Common myeloid progenitor, CD34-positive (primary cell): Measurements from ENCODE around the gene ISG15.
A peak's percentile ranks its signal among the peaks of the same experiment; 100 is the strongest.
"Not testable (repeated sequence)": the region's sequence is repeated elsewhere in the genome, so short reads cannot be mapped to it uniquely, and the experiment has no call there.

ENCODE experiments used
- CTCF ChIA-PET: fragments of 350-600 bp; sonication (Branson Sonifier 250); formaldehyde crosslinking; loops from one replicate; lab custom pipeline; 2021; ENCODE audit warnings: antibody characterized with exemption; lab: Charles Lee
- POLR2A ChIA-PET: fragments of 350-600 bp; sonication (Branson Sonifier 250); formaldehyde crosslinking; loops from one replicate; lab custom pipeline; 2021; ENCODE audit warnings: antibody characterized with exemption; lab: Charles Lee
- DNase-seq, 3 donors: peaks; one replicate each; pipeline versions ENCODE4 v3.0.0 to v3.0.0-alpha.2; 2013
- H3K27ac ChIP-seq, 2 experiments: 1 replicate in 1 of 2; 2 replicates in 1 of 2; pipeline ENCODE4 v1.7.0; 2013; ENCODE audit warnings: inconsistent platforms in 2 of 2, low read length in 2 of 2, mild to moderate bottlenecking in 2 of 2, low read depth in 1 of 2, moderate library complexity in 1 of 2; ENCODE audit not compliant: severe bottlenecking in 2 of 2, insufficient read depth in 1 of 2, poor library complexity in 1 of 2
- H3K27me3 ChIP-seq, 5 experiments: replicated peaks in 2 of 5; 1 replicate in 3 of 5; 2 replicates in 2 of 5; pipeline versions ENCODE4 v1.6.1 to v1.7.0; 2013; ENCODE audit warnings: low read length in 4 of 5, mild to moderate bottlenecking in 2 of 5, moderate library complexity in 2 of 5, inconsistent platforms in 1 of 5; ENCODE audit not compliant: insufficient read depth in 5 of 5, control insufficient read depth in 4 of 5
- H3K36me3 ChIP-seq, 4 experiments: 1 replicate in 2 of 4; 2 replicates in 2 of 4; pipeline versions ENCODE4 v1.6.1 to v1.7.0; 2013; ENCODE audit warnings: low read length in 3 of 4, control low read depth in 1 of 4, mild to moderate bottlenecking in 1 of 4; ENCODE audit not compliant: control insufficient read depth in 4 of 4, insufficient read depth in 4 of 4
- H3K4me1 ChIP-seq, 4 experiments: 1 replicate in 3 of 4; 2 replicates in 1 of 4; pipeline versions ENCODE4 v1.6.1 to v1.7.1; 2013; ENCODE audit warnings: low read length in 3 of 4, mild to moderate bottlenecking in 3 of 4, control low read depth in 1 of 4, inconsistent platforms in 1 of 4, moderate library complexity in 1 of 4; ENCODE audit not compliant: control insufficient read depth in 4 of 4, insufficient read depth in 4 of 4; ENCODE audit errors: control extremely low read depth in 1 of 4
- H3K4me3 ChIP-seq, 7 experiments: 1 replicate in 4 of 7; 2 replicates in 3 of 7; pipeline versions ENCODE4 v1.5.1 to v1.7.0; 2013; ENCODE audit warnings: mild to moderate bottlenecking in 7 of 7, low read length in 6 of 7, moderate library complexity in 6 of 7, inconsistent platforms in 2 of 7, low read depth in 2 of 7, control low read depth in 1 of 7; ENCODE audit not compliant: insufficient read depth in 4 of 7, control insufficient read depth in 1 of 7; ENCODE audit errors: extremely low read depth in 1 of 7
- H3K9me3 ChIP-seq, 5 experiments: 1 replicate in 4 of 5; 2 replicates in 1 of 5; pipeline versions ENCODE4 v1.6.1 to v1.7.1; 2013; ENCODE audit warnings: low read length in 4 of 5, mild to moderate bottlenecking in 2 of 5, inconsistent platforms in 1 of 5, low read depth in 1 of 5, moderate library complexity in 1 of 5; ENCODE audit not compliant: control insufficient read depth in 4 of 5, insufficient read depth in 2 of 5; ENCODE audit errors: control extremely low read depth in 1 of 5
- WGBS: methylation state at CpG from one replicate; pipeline ENCODE4 v1.1.5; 2013; ENCODE audit not compliant: insufficient coverage; 5-methylcytosine and 5-hydroxymethylcytosine counted together

Gene ISG15

DNA sequence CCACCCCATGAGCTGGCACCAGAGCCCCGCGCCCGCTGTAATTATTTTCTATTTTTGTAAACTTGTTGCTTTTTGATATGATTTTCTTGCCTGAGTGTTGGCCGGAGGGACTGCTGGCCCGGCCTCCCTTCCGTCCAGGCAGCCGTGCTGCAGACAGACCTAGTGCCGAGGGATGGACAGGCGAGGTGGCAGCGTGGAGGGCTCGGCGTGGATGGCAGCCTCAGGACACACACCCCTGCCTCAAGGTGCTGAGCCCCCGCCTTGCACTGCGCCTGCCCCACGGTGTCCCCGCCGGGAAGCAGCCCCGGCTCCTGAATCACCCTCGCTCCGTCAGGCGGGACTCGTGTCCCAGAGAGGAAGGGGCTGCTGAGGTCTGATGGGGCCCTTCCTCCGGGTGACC is 41.7 kb downstream of the ISG15 start:
- no peak overlapping the region for H3K4me3 ChIP-seq
- peaks cover 0 to 16% (median 11%) of the 10 kb centered on the region in 4 experiments for H3K4me1 ChIP-seq
- no peaks in the 10 kb centered on the region for H3K9me3 ChIP-seq
- H3K27ac ChIP-seq, result no peak overlapping the region
- ChIA-PET POLR2A (no interaction called here), CTCF (interaction anchor here (1.2 to 1.4 kb wide), 3 partner anchors 9 to 16 kb away, joined by 3 to 4 read pairs (median 3); no protein-coding TSS in a partner anchor)
- no peak for DNase-seq
- H3K27me3 ChIP-seq, result peaks cover 0 to 30% (median 9%) of the 10 kb centered on the region in 5 experiments
- H3K36me3 ChIP-seq, result no peaks in the 10 kb centered on the region
- 95% methylated on average over 23 of the region's 23 CpGs for WGBS

DNA sequence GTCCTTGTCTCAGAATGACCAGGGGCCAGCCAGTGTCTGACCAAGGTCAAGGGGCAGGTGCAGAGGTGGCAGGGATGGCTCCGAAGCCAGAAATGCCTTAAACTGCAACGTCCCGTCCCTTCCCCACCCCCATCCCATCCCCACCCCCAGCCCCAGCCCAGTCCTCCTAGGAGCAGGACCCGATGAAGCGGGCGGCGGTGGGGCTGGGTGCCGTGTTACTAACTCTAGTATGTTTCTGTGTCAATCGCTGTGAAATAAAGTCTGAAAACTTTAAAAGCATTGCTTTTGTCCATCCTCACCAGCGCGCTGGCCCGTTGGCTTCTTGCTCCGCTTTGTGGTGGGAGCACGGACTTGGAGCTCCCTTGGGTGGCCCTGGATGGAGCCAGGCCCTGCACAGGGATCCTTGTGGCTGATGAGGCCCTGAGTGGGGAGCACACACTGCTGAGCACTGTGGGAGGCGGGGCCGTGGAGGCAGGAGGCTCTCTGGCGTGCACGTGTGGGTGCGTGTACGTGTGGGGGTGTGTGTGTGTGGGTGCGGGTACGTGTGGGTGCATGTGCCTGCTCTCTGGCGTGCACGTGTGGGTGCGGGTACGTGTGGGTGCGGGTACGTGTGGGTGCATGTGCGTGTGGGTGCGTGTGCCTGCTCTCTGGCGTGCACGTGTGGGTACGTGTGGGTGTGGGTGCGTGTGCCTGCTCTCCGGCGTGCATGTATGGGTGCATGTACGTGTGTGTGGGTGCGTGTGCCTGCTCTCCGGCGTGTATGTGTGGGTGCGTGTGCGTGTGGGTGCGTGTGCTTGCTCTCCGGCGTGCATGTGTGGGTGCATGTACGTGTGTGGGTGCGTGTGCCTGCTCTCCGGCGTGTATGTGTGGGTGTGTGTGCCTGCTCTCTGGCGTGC is 42.8 kb downstream of the ISG15 start:
- no peak overlapping the region for H3K4me3 ChIP-seq
- peaks cover 0 to 41% (median 13%) of the 10 kb centered on the region in 5 experiments for H3K27me3 ChIP-seq
- CTCF ChIA-PET, result interaction anchor here (1.2 to 1.4 kb wide), 2 partner anchors 7 to 11 kb away, joined by 3 read pairs; no protein-coding TSS in a partner anchor
- no peak for DNase-seq
- no peak overlapping the region for H3K27ac ChIP-seq
- H3K4me1 ChIP-seq, result peaks cover 0 to 17% (median 12%) of the 10 kb centered on the region in 4 experiments
- 97% methylated on average over 34 of the region's 50 CpGs for WGBS
- POLR2A ChIA-PET, result no interaction called here
- H3K36me3 ChIP-seq, result no peaks in the 10 kb centered on the region
- no peaks in the 10 kb centered on the region for H3K9me3 ChIP-seq

DNA sequence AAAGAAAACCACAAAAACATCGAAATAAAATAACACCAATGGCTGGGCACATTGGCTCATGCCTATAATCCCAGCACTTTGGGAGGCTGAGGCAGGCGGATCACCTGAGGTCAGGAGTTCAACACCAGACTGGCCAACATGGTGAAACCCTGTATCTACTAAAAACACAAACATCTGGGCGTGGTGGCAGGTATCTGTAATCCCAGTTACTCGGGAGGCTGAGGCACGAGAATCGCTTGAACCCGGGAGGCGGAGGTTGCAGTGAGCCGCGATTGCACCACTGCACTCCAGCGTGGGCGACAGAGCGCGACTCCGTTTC is 44.4 kb downstream of the ISG15 start:
- peaks cover 0 to 23% (median 20%) of the 10 kb centered on the region in 4 experiments for H3K4me1 ChIP-seq
- POLR2A ChIA-PET, H3K27ac ChIP-seq, H3K9me3 ChIP-seq, H3K4me3 ChIP-seq, DNase-seq, H3K36me3 ChIP-seq, CTCF ChIA-PET: not testable (repeated sequence)
- H3K27me3 ChIP-seq, result peaks cover 0 to 56% (median 17%) of the 10 kb centered on the region in 5 experiments
- 91% methylated on average over 7 of the region's 15 CpGs for WGBS

DNA sequence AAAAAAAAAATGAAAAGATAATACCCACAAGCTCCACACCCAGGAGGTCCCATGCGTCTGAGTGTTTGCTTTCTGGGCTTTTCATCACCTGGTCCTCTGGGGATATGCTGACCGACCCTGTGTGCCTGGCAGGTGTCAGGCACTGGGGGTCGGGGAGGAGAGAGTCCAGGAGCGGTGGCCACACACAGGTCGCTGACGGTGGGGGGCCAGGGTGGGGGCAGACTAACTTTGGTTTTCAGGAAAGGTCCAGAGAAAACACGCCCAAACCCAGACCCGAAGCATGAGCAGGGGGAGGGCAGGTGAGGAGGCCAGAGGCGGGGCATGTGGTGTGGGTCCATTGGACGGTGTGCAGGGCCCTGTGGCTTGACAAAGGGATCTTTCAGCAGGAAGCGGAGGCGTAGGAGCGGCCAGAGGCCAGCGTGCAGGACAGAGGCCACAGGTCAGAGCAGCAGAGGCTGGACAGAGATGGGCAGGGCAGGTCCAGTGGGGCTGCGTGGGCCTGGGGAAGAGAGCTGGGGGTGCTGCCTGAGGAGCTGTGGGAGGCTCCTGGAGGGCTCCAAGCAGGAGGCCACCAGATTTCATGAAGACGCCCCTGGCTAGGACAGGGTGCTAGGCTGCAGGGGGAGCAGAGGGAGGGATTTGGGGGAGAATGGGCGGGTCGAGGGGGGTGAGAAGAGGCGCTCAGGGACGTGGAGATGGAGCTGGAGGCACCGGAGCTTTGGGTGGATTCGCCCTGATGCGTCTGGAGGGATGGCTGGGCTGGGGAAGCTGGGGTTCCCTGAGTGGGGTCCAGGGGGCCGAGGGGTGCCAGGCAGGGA is 45.0 kb downstream of the ISG15 start:
- no peak for DNase-seq
- Histone ChIP-seq H3K4me1 (peaks cover 0 to 29% (median 26%) of the 10 kb centered on the region in 4 experiments), H3K36me3 (no peaks in the 10 kb centered on the region), H3K27ac (peak overlapping the region in 1 of 2 experiments; percentile 43), H3K27me3 (peaks cover 0 to 62% (median 19%) of the 10 kb centered on the region in 5 experiments), H3K4me3 (peak overlapping the region in 2 of 7 experiments; percentile 63 to 65), H3K9me3 (no peaks in the 10 kb centered on the region)
- ChIA-PET POLR2A (interaction anchor here (0.8 to 1.5 kb wide), 2 partner anchors 14 to 17 kb away, joined by 3 read pairs; no protein-coding TSS in a partner anchor), CTCF (interaction anchor here (0.8 to 1.5 kb wide), 2 partner anchors 18 to 45 kb away, joined by 3 to 9 read pairs; partner anchors contain the start of gene ISG15)
- WGBS, result 30% methylated on average over 22 of the region's 24 CpGs

DNA sequence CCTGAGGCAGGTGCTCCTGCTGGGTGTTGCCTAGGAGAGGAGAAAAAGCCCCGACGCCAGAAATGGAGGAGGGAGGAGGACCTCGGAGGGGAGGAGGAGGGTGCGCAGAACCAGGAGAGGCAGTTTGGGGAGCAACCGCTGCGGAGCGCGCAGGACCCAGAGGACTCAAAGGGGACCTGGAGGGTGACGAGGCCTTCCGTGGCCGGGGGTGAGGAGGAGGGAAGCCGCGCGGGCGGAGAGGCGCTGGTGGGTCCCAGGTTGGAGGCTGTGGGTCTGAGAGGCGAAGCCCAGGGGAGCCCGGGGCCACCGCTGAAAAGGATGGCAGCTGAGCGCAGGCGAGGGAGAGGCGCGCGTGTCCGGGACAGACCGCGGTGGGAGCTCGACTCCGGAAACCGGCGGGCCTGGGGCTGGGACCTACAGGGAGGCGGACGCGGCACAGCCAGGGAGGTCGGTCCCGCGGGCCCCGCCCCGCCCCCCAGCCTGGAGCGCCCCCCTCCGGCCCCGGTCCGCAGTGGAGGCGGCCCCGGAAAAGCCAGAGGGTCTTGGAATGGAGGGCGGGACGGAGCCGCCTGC is 45.7 kb downstream of the ISG15 start:
- ChIA-PET CTCF (interaction anchor here (0.8 to 1.5 kb wide), 2 partner anchors 19 to 45 kb away, joined by 3 to 9 read pairs; partner anchors contain the start of gene ISG15), POLR2A (interaction anchor here (1.0 to 1.5 kb wide), 2 partner anchors 15 to 57 kb away, joined by 3 to 6 read pairs; no protein-coding TSS in a partner anchor)
- Histone ChIP-seq H3K4me3 (peak overlapping the region in 6 of 7 experiments; percentile 19 to 70 (median 62)), H3K27ac (peak overlapping the region in 1 of 2 experiments; percentile 43), H3K36me3 (no peaks in the 10 kb centered on the region), H3K9me3 (no peaks in the 10 kb centered on the region), H3K27me3 (peaks cover 0 to 65% (median 21%) of the 10 kb centered on the region in 5 experiments), H3K4me1 (peaks cover 0 to 36% (median 33%) of the 10 kb centered on the region in 4 experiments)
- peak in 2 of 3 donors; percentile 48 to 58 for DNase-seq
- 1% methylated on average over 40 of the region's 48 CpGs for WGBS

DNA sequence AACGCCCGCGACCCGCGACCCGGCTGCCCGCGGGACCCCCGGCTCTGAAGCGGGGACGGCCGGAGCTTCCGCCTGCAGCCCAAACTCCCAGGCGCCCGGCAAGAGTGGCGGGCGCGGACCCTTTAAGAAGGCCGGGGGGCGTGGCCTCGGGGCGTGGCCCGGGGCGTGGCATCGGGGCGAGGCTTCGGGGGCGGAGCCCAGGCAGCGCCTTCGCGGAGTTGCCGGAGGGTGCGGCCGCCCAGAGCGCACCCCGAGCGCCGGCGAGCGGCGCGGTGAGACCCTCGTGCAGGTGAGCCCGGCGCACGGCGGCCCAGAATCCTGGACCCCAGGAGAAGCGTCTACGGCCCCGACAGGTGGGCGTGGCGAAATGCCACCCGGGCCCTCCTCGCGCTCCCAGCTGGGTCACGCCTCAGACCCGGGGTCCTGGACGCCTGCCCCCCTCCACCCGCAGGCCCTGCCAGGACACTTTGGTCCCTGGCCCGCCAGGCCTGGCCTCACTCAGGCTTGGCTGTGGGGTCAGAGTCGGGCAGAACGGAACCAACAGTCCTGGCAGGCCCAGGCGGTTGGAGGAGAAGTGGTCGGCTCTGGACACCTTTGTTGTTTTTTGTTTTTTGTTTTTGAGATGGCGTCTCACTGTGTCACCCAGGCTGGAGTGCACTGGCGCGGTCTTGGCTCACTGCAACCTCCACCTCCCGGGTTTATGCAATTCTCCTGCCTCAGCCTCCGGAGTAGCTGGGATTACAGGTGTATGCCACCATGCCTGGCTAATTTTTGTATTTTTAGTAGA is 46.4 kb downstream of the ISG15 start:
- no peak overlapping the region for H3K27ac ChIP-seq
- peak overlapping the region; percentile 28 to 70 (median 60) for H3K4me3 ChIP-seq
- H3K27me3 ChIP-seq, result peaks cover 0 to 68% (median 21%) of the 10 kb centered on the region in 5 experiments
- no peaks in the 10 kb centered on the region for H3K36me3 ChIP-seq
- ChIA-PET CTCF (interaction anchor here (0.7 to 1.7 kb wide), 4 partner anchors 20 to 108 kb away, joined by 3 to 9 read pairs (median 4); no protein-coding TSS in a partner anchor), POLR2A (interaction anchor here (0.9 to 1.5 kb wide), 3 partner anchors 16 to 57 kb away, joined by 3 to 6 read pairs (median 3); partner anchors contain the start of gene ISG15)
- H3K4me1 ChIP-seq, result peaks cover 0 to 41% (median 39%) of the 10 kb centered on the region in 4 experiments
- 1% methylated on average over 68 of the region's 69 CpGs for WGBS
- peak; percentile 68 to 82 (median 81) for DNase-seq
- no peaks in the 10 kb centered on the region for H3K9me3 ChIP-seq
